BLaER1 (cell line): Measurements from ENCODE around the gene ZC3HAV1.

Experiments used
- H3K27ac ChIP-seq: shearing (Covaris generic); formaldehyde crosslinking; 2 replicates; pipeline ENCODE4 v1.8.1; 2022
- H3K27me3 ChIP-seq: shearing (Covaris generic); formaldehyde crosslinking; 2 replicates; pipeline ENCODE4 v1.8.1; 2022
- H3K36me3 ChIP-seq: shearing (Covaris generic); formaldehyde crosslinking; 2 replicates; pipeline ENCODE4 v1.8.1; 2022
- H3K4me1 ChIP-seq: shearing (Covaris generic); formaldehyde crosslinking; 2 replicates; pipeline ENCODE4 v1.8.1; 2022
- H3K4me2 ChIP-seq: shearing (Covaris generic); formaldehyde crosslinking; 2 replicates; pipeline ENCODE4 v1.8.1; 2022
- H3K4me3 ChIP-seq: shearing (Covaris generic); formaldehyde crosslinking; 2 replicates; pipeline ENCODE4 v1.8.1; 2022
- H3K9ac ChIP-seq: shearing (Covaris generic); formaldehyde crosslinking; 2 replicates; pipeline ENCODE4 v1.8.1; 2022
- H3K9me3 ChIP-seq: shearing (Covaris generic); formaldehyde crosslinking; 2 replicates; pipeline ENCODE4 v1.8.1; 2022
- H4K20me1 ChIP-seq: shearing (Covaris generic); formaldehyde crosslinking; 2 replicates; pipeline ENCODE4 v1.8.1; 2022
- Cebpa-rat ChIP-seq: shearing (Covaris generic); IDR thresholded peaks from 2 replicates; pipeline ENCODE4 v1.8.1; 2022

Gene ZC3HAV1

DNA sequence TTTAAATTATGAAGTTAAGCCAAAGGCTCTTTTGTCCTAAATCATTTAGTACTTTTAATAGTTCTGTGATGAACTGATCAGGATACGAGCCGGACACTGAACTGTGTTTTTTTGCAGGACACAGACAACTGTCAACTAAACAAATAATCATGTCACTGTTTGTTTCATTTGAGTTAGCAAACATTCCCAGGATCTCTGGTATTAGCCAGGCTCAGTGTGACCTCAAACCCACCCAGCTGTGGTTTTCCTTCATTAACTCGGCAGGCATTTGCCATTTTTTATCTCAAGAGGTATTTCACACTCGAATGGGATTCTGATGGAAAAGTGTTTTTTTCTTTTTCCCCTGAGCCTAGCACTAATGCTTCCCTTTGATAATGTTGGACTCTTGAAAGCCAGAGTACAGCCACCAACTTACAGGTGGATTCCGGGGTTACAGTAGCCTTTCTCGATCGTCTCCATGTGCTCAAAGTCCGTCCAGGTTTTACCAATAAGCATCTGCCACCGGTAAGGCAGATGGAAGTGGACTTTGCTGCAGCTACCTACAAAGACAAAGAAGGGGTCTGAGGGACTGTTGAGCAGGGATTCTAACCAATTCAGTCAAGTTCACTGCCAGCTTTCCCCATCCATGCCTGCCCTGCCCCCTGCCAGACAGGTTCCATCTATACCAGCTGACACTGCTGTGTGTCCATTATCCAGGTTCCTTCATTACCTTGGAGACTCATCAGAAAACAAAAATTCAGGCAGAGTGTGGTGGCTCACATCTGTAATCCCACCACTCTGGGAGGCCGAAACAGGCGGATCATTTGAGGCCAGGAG lies 33.4 kb downstream of the ZC3HAV1 start:
- no peaks in the 10 kb centered on the region for H3K9me3 ChIP-seq
- H3K4me3 ChIP-seq = no peak overlapping the region
- H4K20me1 ChIP-seq = peaks cover 94% of the 10 kb centered on the region
- H3K9ac ChIP-seq = no peak overlapping the region
- 0 out of 2 replicates have a peak overlapping the region, but pooled peaks have one; percentile 19 for H3K27ac ChIP-seq
- no peak overlapping the region for H3K4me2 ChIP-seq
- H3K27me3 ChIP-seq = no peaks in the 10 kb centered on the region
- H3K36me3 ChIP-seq = peaks cover 93% of the 10 kb centered on the region
- H3K4me1 ChIP-seq = peaks cover 4% of the 10 kb centered on the region
- no peak for TF ChIP-seq Cebpa-rat

DNA sequence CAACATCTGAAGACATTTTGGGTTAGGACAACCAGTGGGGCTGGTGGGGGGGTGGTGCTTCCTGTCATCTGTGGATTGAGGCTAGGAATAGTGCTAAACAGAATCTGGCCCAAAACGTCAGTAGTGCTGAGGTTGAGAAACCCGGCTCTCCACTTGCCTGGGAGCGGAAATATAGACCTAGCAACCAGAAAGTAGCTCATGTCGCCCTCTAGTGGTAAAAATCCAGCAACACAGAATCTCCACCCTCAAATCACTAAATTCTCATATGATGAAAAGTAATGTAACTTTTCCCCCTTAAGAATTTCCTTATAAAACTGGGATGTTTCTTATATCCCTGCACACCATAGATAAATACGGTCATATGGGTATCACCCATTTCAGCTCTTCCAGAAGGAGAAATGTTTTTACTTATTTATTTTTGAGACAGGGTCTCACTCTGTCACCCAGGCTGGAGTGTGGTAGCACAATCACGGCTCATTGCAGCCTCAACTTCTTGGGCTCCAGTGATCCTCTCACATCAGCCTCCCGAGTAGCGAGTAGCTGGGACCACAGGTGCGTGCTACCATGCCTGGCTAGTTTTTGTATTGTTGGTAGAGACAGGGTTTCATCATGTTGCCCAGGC lies 34.4 kb downstream of the ZC3HAV1 start:
- Histone ChIP-seq H3K4me2 (peak overlapping the region; percentile 52; the same call in 1 of the 2 replicates), H3K36me3 (peaks cover 93% of the 10 kb centered on the region), H3K4me3 (no peak overlapping the region)

DNA sequence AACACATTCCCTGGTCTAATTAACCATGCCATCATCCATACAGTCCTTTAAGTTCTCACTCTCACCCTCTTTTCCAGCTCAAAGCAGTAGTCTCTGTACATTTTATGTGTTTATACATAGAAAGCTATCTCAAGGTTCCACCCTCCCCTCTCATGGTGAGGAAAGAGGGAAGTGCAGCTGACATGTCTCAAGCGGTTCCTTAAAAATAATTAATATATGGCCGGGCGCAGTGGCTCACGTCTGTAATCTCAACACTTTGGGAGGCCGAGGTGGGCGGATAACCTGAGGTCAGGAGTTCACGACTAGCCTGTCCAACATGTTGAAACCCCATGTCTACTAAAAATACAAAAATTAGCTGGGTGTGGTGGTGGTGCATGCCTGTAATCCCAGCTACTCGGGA lies 36.7 kb downstream of the ZC3HAV1 start:
- H3K27ac ChIP-seq = no peak overlapping the region
- peaks cover 86% of the 10 kb centered on the region for H4K20me1 ChIP-seq

More for the DNA sequence above, 34.4 kb downstream of the ZC3HAV1 start:
- no peak overlapping the region for H3K9ac ChIP-seq
- H3K9me3 ChIP-seq = no peaks in the 10 kb centered on the region
- no peak overlapping the region for H3K27ac ChIP-seq
- H4K20me1 ChIP-seq = peaks cover 87% of the 10 kb centered on the region
- no peak for TF ChIP-seq Cebpa-rat
- no peaks in the 10 kb centered on the region for H3K27me3 ChIP-seq
- H3K4me1 ChIP-seq = peaks cover 4% of the 10 kb centered on the region

DNA sequence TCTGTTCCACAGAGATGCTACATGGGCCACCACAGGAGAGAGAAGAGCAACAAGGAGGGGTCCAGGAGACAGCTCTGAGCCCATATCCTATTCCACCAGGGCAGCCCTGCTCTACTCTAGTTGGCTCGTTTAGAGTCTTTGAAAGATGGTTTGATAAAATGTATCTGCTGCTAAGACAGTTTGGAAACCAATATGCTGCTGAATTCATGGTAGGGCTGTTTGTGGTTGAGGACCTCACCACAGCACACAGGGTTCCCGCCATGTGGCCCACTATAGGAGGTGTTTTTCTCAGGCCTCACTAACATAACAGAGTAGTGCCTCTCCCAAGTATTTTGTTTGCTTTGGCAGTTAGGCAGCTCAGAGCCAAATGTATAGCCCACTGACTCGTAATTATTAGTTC lies 37.8 kb downstream of the ZC3HAV1 start:
- Histone ChIP-seq H3K4me1 (peaks cover 4% of the 10 kb centered on the region), H3K27ac (no peak overlapping the region), H3K4me3 (no peak overlapping the region), H3K36me3 (peaks cover 93% of the 10 kb centered on the region), H3K9me3 (no peaks in the 10 kb centered on the region), H3K9ac (no peak overlapping the region), H4K20me1 (peaks cover 86% of the 10 kb centered on the region), H3K4me2 (no peak overlapping the region), H3K27me3 (no peaks in the 10 kb centered on the region)
- no peak for TF ChIP-seq Cebpa-rat

More for the DNA sequence above, 36.7 kb downstream of the ZC3HAV1 start:
- no peak for TF ChIP-seq Cebpa-rat
- no peak overlapping the region for H3K4me3 ChIP-seq
- no peaks in the 10 kb centered on the region for H3K27me3 ChIP-seq
- H3K9me3 ChIP-seq = no peaks in the 10 kb centered on the region
- peaks cover 4% of the 10 kb centered on the region for H3K4me1 ChIP-seq
- peaks cover 93% of the 10 kb centered on the region for H3K36me3 ChIP-seq
- no peak overlapping the region for H3K9ac ChIP-seq
- no peak overlapping the region for H3K4me2 ChIP-seq

DNA sequence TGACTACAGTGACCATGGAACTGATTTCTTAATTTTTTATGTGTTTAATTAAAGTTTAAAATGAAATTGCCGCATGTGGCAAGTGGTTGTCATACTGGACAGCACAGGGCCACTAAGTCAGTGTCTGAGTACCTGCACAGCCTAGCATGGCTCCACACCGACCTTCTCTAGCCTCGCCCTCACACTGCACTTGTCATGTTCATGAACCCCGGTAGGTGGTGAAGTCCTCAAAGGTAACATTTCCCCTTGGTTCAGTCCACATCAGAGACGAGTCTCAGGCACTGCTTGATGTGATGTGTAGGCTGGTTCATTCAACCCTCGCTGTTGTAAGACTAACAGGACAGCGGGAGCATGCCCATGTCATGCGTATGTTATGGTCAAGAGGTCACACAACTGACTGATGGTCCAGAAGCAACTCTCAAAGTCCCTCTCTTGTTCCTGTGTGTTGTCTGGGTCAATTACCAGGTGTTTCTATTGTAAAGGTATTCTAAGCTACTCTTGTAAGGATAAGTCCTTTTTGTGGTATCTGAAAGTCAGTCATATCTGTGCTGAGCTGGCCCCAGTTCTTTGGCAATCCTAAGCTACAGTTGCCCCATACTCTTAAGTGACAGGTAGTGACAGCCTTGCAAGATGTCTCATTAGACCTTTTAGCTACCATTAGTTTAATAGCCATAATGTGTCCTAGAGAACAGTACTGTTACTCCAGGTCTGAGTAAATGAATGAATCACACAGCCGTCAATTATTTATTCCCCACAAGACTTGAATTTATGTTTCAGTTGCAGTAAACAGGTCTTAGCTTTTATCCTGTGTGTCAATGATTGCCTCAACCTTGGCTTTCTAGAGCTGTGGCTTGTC lies 40.7 kb downstream of the ZC3HAV1 start:
- no peak overlapping the region for H3K4me2 ChIP-seq
- H3K27ac ChIP-seq = no peak overlapping the region
- H3K9ac ChIP-seq = no peak overlapping the region
- no peaks in the 10 kb centered on the region for H3K27me3 ChIP-seq
- H4K20me1 ChIP-seq = peaks cover 86% of the 10 kb centered on the region
- no peak for TF ChIP-seq Cebpa-rat
- H3K4me3 ChIP-seq = no peak overlapping the region
- H3K36me3 ChIP-seq = peaks cover 100% of the 10 kb centered on the region
- H3K9me3 ChIP-seq = no peaks in the 10 kb centered on the region
- no peaks in the 10 kb centered on the region for H3K4me1 ChIP-seq

DNA sequence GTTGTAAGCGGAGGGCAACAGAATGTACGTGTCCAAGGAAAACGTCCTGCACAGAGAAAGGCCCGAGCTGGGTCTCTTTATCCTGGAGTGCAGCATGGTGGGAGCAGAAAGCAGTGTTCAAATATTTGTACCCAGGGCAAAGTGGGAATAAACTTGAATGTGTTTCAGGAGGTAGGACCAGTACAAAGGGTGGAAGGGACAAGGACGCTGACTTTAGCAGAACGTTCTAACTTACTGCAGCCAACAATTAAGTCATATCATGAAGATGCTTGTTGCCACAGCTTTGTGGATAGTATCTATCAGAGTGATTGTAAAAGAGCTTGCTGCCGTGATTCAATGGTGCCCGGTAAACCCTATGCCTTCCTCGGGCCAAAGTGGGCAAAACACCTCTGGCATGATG lies 43.2 kb downstream of the ZC3HAV1 start:
- no peaks in the 10 kb centered on the region for H3K9me3 ChIP-seq
- no peak overlapping the region for H3K9ac ChIP-seq
- no peak for TF ChIP-seq Cebpa-rat
- H3K36me3 ChIP-seq = peaks cover 100% of the 10 kb centered on the region
- H3K27ac ChIP-seq = no peak overlapping the region
- H3K4me2 ChIP-seq = no peak overlapping the region
- H3K4me3 ChIP-seq = no peak overlapping the region
- H3K4me1 ChIP-seq = no peaks in the 10 kb centered on the region
- H3K27me3 ChIP-seq = no peaks in the 10 kb centered on the region
- H4K20me1 ChIP-seq = peaks cover 92% of the 10 kb centered on the region

DNA sequence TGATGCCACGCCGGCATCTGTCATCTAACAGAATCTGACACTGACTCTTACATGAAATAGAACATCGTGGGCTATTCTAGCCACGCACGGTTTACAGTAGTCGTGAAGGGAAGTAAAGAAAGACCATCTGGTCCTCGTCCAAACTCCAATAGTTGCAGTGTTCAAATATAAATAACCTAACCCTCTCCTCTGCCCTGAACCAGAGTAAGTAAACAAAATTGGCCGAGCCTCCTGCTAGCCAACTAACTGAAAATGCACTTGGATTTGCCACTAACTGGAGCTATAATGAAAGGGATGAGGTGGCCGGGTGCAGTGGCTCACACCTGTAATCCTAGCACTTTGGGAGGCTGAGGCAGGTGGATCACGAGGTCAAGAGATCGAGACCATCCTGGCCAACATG lies 44.2 kb downstream of the ZC3HAV1 start:
- Histone ChIP-seq H3K4me3 (no peak overlapping the region), H3K36me3 (peaks cover 100% of the 10 kb centered on the region), H4K20me1 (peaks cover 97% of the 10 kb centered on the region), H3K27ac (no peak overlapping the region), H3K27me3 (no peaks in the 10 kb centered on the region), H3K9me3 (no peaks in the 10 kb centered on the region), H3K9ac (no peak overlapping the region), H3K4me2 (no peak overlapping the region), H3K4me1 (peaks cover 7% of the 10 kb centered on the region)
- no peak for TF ChIP-seq Cebpa-rat

DNA sequence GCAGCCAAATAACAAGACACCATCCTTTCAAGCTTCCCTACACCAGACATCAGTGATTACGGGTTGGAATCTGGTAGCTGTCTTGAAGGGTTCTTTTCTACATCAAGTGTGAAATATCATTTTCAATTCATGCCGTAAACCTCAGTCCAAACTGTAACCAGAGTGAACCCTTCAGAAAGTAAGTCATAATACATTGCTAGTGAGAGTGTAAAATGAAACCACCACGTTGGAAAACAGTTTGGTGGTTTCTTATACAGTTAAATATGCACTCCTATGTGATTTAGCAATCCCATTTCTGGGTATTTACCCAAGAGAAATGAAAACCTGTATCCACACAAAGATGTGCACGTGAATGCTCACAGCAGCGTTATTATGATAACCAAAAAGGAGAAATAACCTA lies 48.1 kb downstream of the ZC3HAV1 start:
- Histone ChIP-seq H3K27ac (no peak overlapping the region), H3K27me3 (no peaks in the 10 kb centered on the region), H3K4me2 (no peak overlapping the region), H3K36me3 (peaks cover 95% of the 10 kb centered on the region), H3K4me3 (no peak overlapping the region), H3K4me1 (peaks cover 13% of the 10 kb centered on the region), H4K20me1 (peaks cover 76% of the 10 kb centered on the region), H3K9me3 (no peaks in the 10 kb centered on the region), H3K9ac (no peak overlapping the region)
- TF ChIP-seq Cebpa-rat = no peak

DNA sequence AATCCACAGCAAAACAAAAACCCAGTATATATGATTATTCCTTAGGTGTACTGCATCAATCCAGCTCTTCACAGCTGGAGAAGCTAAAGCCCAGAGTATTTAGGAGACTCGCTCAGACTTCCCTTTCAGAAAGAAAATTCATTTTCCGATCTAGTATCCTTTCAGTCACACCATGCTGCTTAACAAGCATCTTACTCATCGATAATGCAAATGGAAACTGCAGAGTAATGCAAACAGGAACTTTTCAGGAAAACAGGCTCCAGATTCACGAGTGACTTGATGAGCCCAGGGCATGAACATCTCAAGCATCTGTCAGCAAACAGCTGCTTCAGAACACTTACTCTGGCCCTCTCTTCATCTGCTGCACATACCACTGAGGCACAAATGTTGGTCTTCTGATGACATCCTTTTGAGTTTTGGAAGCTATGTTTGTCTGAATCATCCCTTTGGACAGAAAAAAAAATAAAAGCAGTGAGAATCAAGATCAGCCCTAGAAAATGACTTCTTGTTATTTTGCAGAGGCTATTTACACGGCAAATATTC lies 48.8 kb downstream of the ZC3HAV1 start:
- no peak overlapping the region for H3K27ac ChIP-seq
- H3K27me3 ChIP-seq = no peaks in the 10 kb centered on the region
- TF ChIP-seq Cebpa-rat = no peak
- H3K4me2 ChIP-seq = no peak overlapping the region
- H3K36me3 ChIP-seq = peaks cover 95% of the 10 kb centered on the region
- peaks cover 13% of the 10 kb centered on the region for H3K4me1 ChIP-seq
- no peak overlapping the region for H3K4me3 ChIP-seq
- H3K9me3 ChIP-seq = no peaks in the 10 kb centered on the region
- peaks cover 70% of the 10 kb centered on the region for H4K20me1 ChIP-seq
- no peak overlapping the region for H3K9ac ChIP-seq
